ENCODE measurements around the gene C1orf35.
A peak's percentile ranks its signal among the peaks of the same experiment; 100 is the strongest.

C1orf35 gene

DNA sequence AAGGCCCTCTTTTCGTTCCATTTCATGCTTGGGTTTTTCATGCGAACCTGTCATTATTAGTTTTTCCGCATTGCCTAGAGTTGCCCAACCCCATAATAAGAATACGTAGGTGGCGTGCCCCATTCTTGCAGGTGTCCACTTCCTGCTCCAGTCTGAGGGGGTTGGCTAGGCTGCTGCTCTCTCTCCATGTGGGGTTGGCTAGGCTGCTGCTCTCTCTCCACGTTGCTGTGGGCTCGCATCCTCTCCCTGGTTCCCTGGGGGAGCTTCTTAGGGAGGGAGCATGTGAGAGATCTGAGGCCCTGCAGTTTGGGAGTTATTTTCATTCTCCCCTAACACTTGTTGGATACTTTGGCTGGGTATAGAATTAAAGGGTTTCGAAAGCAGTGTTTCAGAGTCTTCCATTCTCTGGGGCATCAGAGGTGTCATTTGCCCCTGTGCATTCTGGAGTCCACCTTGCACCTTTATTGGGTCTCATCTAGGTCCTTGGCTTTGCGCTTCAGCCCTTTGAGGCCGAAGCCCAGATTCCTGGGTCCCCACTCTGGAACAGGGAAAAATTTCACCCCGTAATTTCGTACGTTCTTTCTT is 8.6 kb downstream of the C1orf35 start:
- DNase-seq (ENCODE audit: low read depth), result no peak

DNA sequence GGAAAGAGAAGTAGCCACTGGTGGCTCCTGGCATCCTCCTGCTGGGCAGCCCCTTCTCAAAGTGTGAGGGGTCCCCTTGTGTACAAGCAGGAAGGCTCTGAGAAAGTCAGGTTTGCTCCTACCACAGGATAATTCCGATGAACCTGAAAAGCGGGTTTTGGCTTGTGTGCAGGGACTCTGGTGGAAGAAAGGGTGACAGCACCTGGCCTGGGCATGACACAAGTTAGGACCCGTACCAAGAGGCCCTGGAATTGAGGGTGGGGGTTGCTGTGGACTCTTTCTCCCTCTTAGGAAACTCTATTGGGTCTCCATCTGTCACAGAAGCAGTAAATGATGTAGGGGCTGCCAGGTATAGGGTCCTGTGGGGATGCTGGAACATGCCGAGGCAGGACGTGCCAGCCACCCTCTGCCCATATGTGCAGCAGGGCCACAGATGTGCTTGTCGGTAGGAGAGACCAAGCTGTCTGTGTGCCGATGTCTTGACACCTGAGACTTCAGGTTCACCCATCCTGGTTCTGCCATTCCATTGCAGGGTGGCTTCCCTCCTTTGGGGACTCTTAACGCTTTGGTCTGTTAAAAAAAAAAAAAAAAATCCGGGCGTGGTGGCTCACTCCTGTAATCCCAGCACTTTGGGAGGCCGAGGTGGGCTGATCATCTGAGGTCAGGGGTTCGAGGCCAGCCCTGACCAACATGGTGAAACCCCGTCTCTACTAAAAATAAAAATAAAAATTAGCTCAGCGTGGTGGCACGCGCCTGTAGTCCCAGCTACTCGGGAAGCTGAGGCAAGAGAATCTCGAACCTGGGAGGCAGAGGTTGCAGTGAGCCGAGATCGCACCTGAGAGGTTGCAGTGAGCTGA is 9.8 kb downstream of the C1orf35 start:
- DNase-seq (ENCODE audit: low read depth), result no peak

DNA sequence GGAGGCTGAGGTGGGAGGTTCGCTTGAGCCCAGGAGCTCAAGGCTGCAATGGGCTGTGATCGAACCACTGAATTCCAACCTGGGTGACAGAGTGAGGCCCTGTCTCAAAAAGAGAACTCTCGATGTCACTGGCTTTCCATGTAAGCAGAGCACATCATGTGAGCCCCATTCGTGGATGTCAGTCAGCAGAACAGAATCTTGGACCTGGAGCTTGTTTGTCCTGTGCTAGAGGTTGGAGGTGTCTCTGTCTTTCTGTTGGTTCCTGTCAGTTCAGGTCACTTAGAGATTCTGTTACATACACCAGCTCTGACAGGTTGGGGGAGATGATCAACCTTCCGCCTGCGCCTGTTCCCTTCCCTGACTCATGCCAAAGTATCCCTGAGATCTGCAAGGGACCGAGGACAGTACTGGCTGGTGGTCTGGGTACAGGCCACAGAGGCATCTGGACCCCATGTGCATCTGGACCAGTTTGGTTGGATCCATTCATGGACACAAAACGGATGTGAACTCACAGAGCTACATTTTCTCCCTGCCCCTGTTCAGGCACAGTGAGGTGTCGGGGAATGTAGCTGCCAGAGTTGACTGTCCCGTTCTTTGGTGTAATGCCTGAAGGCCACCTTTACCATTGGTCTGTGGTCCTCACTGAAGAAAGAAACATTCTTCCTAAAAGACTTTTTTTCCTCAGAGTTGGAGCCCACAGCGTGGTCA is 10.6 kb downstream of the C1orf35 start:
- no peak for DNase-seq (ENCODE audit: low read depth)

DNA sequence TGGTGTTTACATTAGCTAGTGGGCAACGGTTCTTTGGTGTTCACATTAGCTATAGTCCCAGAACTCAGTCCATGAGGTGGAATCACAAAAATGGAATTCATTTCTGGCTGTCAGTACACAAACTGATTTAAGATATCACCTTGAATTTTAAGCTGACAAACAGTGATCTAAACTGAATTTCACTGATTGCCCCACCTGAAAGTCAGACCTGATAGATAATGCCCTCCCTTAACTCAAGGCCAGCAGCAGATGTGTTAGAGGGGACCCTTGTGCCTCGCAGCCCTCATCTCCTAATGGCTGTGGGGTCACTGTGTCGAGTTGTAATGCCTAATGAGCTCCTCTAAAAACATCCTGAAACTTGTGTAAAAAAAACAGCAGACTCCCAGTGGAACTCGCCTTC is 12.0 kb downstream of the C1orf35 start:
- no peak for DNase-seq (ENCODE audit: low read depth)

DNA sequence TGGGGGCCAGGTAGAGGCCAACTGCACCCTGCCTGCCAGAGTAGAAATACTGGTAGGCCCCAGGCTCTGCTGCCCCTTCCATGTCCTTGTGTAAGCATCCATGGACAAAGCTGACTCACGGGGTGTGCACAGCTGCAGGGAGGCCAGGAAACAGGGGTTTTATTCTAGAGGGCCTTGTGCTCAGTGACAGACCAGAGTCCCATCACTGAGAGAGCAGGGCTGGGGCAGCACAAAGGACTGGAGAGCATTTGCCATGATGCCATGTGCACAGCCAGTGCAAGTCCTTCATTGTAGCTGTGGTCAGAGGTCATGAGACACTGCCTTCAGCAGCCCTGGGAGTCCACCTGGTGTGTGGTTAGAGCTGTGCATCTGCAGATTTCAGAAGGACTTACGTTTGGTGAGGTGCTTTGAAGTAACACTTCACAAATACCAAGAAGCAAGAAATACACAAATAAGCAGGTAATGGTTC is 12.5 kb downstream of the C1orf35 start:
- DNase-seq (ENCODE audit: low read depth), result no peak

DNA sequence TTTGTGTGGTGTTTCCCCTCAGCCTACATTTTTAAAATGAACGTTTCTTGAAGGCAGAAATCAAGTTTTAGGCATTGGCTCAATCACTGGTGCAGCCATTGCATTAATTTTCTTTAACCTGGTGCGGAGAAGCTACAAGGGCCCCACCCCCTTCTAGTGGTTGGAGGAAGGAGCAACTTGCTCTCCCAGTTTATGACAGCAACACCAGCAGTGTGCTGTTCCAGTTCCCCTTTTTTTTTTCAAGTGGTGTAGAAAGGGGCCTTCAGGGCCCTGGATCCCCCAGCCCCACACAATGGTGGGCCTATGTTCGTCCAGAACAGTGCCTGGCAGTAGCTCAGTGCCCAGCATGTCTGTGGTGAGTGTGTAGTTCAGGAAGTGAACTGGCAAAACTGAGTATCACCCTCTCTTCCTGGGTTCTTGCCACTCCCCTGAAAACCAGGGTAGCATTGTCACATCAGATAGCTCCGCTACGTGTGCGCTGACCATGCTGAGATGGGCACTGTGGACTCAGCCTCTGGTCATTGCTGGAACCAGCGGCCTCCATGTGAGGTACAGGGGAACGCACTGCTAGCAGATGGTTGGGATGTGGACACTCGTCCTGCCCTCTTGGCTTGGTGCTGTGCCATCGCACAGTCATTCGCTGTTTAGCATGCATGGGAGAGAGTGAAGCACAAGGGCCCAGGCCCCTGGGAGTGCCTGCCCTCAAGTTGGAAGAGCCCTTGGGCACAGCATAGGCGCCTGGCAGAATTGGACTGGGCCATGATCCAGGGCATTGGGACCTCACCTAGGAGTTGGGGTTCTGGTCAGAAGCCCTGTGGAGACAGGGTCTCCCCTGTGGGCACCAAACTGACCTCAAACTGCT is 13.4 kb downstream of the C1orf35 start:
- DNase-seq (ENCODE audit: low read depth), result no peak

DNA sequence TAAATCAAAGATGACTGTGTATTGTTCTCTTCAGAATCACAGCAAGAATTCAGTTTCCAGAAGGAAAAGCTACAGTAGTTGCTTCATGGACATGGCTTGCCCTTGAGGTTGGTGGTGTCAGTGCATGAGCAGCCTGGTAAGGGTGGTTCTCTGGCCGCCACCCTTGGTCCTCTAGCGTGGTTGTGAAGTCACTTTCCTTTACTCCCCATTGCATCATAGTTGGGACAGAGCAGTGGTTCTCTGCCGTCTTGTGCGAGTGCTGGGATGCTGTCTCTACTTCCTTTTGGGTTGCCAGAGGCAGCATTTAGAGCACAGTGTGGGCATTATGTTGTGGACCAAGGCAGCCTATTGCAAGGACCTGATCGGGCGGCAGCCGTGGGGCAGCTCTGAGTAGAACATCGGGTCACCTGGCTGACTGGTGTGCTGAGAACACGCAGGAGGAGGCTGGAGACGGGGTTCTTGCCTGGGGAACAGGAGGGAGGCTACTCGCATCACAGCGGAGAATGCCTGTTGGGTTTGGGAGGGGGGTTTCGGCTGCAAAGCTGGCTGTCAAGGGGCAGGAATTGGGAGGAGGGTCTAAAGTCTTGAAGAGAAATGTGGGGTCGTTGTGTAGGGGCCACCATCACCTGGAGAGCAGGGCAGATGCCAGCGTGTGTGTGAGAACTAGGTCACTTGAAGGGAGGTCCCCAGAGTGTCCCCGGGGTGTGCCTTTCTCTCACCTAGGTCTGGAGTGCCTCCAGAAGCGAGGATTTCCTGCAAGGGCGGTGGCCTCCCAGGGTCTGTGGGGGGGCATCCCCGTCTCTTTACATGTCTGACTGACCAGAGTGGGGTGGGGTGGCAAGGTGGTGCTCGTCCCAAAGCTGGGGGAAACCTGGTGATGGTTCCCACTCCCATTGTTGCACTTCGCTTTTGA is 14.3 kb downstream of the C1orf35 start:
- DNase-seq (ENCODE audit: low read depth), result no peak

DNA sequence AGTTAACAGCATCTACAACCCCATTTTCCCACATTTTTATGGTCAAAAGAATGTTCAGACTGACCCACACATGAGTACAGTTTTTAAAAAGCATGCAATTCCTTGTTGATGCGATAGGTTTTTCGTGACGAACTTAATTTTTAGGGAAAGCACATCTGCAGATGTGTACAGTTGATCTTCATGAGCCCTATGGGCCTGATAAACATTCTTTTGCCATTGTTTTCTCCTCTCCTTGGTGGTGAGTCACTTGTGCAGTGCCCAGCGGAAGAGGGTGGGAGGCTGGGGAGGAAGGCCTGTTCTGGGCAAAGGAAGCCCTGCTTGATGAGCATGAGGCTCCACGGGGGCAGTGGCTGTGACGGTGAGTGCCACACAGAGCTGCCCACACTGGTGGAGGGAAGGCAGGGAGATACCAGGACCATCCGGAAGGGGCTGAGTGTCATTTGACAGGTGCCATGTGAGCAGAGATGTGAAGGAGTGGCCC is 15.3 kb downstream of the C1orf35 start:
- no peak for DNase-seq (ENCODE audit: low read depth)

DNA sequence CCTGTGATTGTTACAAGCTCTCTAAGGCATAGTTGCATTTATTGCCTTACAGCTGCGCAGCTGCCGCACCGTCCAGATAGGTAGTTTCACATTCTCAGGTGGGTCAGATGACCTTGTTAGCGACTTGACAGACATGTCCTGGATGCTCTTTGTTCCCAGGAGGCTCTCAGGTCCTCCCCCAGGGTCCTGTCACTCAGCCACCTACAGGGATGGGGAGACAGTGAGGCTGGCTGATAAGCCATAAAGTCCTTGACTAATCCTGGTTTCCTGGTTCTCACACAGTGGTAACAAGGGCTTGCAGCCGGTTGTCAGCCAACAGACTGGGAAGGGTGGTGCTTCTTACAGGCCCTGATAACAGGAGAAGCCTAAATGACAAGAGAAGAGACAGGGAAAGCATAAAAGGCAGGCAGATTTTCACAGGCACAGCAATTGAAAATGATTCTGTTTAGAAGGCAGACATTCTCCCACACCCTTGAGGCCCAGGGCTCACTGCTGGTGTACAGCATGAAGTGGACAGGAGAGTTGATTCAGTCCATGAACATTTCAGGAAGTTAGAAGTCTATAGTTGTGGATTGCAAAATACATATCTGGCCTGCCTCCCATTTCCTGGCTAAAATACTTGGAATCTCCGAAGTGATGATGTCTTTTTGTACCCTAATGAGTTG is 17.7 kb downstream of the C1orf35 start:
- DNase-seq (ENCODE audit: low read depth), result no peak

DNA sequence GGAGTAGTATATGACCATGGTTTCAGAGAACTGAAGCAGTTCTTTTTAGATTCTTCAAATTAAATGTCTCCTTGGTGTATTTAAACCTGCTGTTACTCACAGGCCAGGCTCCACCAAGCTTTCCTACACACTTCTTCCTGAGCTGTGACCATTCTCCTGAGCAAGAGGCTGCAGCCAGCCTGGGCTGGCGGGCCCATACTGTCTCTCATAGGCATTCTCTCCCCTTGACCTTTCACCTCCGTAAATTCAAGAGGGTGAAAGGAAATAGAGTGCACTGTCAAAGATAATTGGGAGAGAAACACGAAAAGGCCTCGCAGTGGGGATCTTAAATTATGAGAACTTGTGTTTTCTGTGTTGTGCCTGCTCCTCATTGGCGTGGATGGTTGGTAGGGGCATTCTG is 18.3 kb downstream of the C1orf35 start:
- no peak for DNase-seq (ENCODE audit: low read depth)

DNA sequence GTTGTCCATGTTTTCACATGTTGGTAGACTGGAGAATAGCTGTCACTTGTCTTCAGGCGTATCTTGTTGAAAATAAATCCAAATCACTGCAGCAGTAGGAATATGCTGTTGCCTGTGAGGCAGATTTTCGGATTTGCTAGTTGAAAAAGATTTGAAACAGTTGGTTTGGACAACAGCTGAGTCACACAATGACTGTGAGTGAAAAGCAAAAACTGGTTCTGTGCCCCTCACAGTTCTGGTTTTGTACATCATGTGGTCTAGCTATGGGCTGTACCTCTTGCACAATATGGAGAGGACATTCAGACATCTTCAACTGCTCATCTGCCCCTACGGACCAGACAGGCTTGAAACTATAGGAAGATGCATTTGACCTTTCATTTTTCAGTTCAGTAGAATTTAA is 18.8 kb downstream of the C1orf35 start:
- no peak for DNase-seq (ENCODE audit: low read depth)

DNA sequence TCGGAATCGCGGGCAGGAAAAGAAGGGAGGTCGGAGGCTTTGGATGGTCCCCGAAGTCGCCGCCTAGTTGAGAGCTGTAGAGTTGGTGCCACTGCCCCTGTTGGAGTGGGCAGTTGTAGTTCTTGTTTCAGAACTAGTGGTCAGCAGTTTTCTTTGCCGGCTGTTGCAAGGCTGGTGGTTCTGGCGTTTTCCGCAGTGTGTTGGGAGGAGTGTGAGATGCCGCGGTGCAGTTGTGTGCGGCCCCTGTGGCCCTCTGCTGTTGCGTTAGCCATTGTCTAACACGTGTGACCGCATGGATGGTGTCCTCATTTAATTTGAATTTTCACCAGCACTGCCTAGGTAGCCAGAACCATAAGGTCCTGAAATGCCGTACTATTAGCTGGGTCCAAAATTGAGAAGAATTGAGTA is 19.2 kb downstream of the C1orf35 start:
- no peak for DNase-seq (ENCODE audit: low read depth)

DNA sequence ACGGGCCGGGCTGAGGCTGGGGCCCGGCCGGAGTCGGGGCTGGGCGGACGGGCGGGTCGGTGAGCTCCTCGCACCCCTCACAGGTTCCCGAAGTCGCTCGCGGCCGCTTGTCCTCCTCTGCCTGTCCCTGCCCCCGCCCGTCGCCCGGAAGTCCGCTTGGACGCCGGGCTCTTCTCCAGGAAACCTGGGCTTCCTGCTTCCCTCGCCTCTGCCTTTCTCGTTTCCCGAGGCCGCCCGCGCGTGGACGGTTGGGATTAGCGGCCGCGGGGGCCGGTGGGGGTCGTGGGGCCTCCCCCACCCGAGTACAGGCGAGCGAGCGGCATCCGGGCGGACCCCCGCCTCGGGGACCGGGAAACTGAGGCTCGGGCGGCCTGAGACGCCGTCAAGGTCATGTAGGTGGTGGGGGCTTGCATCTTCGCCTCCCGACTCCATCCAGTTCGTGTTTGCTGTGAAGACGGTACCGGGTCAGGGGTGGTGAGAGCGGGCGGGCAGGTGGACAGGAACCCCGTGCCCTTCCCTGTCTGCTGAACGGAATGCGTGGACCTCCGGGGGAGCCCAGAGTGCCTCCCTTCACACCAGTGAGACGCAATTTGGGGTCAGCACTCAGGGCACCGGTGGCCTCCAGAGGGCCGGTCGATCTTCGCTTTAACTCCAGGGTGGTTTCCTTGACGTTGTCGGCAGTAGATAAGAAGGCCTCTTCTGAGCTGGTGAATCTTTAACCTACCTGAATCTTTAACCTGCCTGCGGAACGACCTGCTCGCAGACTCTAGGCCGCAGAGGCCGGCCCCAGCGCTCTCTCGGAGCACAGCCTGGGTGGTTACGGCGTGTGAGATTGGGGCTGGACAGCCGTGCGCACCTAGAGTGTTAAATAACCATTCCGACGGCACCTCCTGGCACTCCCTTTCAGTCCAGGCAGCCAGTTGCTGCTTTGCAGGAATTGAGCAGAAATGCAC is 19.9 kb downstream of the C1orf35 start:
- DNase-seq (ENCODE audit: low read depth), result no peak

DNA sequence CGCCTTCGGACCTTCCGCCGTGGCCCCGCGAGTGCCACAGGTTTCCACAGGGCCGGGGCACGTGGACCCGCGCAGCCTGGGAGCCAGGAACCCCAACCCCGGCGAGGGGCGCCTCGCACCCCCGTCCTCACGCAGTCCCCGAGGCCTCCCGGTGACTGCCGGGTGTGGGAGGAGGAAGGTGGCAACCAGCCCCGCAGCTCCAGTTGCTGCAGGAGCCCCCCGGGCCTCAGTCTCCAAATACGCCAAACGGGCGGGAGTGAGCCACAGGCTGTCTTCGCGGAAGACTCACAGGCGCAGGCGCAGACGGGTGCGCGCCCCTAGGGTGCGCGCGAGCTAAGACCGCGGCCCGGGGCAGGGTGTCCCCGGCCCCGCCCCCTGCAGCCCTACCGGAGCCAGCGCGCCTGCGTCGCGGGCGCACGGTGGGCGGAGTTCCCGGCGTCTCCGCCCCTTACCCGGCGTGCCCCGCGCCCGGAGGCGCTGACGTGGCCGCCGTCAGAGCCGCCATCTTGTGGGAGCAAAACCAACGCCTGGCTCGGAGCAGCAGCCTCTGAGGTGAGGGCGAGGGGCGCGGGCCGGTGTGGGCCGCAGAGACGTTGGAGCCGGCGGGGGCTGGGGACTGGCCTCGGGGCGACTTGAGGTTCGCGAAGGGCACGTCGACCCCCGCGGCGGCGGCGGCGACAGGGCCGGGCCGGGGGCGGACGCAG is 20.8 kb downstream of the C1orf35 start, which contains the start of gene ARF1:
ARF1 (plus strand) TSS at position 495 of the 704 bp plus-strand sequence. CDS start 14,407 bp downstream, outside the sequence.
- DNase-seq (ENCODE audit: low read depth), result peak; percentile 95

DNA sequence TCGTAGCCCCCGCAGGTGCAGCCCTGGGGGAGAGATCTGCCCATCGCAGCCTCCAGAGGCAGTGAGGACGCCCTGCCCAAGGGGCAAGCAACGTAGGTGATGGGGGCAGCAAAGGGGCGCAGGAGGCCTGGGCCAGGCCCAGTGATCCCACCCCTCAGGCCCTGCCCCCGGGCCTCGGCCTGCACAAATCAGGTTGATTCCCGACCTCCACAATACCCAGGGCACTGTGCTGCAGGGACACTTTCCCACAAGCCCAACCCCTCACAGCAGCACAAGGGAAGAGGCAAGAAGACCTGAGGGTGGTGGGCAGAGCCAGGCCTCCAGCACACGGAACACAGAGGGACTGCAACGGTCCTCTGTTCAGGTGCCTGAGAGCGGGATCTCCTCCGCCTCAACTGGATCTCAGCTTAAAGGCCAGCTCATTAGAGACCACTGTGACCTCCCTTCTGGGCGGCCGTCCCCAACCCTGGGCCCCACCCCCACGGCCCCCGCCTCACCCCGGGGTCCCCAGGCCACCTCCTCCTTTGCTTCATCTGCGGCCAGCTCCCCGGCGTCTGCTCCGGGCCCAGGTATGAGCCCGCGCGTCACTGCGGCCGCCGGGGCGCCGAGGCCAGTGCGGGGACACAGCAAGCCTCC is 21.4 kb downstream of the C1orf35 start:
- no peak for DNase-seq (ENCODE audit: low read depth)

DNA sequence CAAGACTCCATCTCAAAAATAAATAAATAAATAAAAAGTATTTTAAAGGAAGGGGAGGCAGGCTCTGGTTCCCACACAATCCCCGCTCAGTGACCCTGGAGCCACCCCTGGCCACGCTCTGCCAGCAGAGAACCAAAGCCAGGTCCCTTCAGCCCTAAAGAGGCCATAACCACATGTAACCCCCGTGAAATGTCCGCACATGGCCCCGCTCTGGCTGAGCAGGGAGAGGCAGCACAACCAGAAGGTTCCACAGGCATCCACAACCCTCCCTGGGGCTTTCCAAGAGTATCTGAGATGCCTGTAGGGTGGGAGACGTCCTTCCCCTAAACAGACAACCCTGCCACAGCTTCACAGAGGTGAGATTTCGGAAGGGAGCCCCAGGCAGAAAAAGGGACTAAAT is 22.0 kb downstream of the C1orf35 start:
- DNase-seq (ENCODE audit: low read depth), result no peak

DNA sequence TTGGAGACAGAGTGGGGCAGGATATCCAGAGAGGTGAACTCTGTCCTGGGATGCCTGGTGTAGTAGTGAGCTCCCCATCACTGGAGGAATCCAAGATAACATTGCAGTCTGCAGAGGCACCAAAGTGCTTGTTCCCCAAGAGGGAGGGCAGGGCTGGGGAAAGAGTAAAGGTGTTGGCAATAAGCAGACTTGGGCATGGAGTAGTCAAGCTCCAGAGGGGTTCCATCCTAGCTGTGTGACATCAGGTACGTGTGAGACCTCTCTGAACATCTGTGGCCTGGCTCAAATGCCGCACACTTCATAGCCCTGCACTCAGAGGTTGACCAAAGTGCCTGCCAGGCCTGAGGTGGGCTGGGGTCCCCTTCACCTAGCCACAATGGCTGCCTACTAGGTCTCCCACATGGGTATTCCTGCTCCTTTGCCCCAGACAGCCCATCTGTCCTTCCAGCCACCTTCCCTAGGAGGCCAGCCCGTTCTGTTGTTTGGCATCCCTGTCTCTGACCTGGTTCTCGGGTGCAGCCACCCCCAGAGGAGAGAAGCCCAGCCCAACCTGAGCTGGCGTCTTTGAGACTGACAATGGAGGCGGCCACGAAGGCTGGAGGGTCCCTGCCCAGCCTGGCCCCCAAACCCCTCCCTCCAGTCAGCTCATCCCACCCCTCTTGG is 23.4 kb downstream of the C1orf35 start:
- DNase-seq (ENCODE audit: low read depth), result no peak
